HepG2 (cell line): ENCODE data around the gene KMT2B. TPM values are rescaled to one million over a fixed set of nuclear protein-coding genes. Genes with fewer than 3 reads are reported as not detected.

Source experiments
- ATAC-seq: fragments of 200-7000 bp; cut with Tn5 transposase; 3 replicates; pipeline ENCODE4 v1.9.1; 2020; ENCODE audit warnings: mild to moderate bottlenecking, moderate library complexity
- BruUV-seq: library from RNA; stranded (reverse); fragments of 400-500 nt; replicated peaks from 2 replicates; lab custom pipeline; 2021; lab: Mats Ljungman, UMichigan
- CTCF ChIA-PET: fragments of 300-600 bp; formaldehyde crosslinking; extraction: SDS; loops from one replicate; lab custom pipeline; 2021; ENCODE audit warnings: low total read pairs, inconsistent platforms, low intra/inter-chr PET ratio; lab: Yijun Ruan, JAX
- POLR2A ChIA-PET: fragments of 350-600 bp; sonication (Branson Sonifier 250); formaldehyde crosslinking; loops from one replicate; lab custom pipeline; 2020; ENCODE audit warnings: antibody characterized with exemption, inconsistent platforms; lab: Yijun Ruan, JAX
- DNase-seq: peaks from one replicate; pipeline ENCODE4 v3.0.0-alpha.2; 2015; ENCODE audit warnings: low spot score
- FAIRE-seq: peaks from 3 replicates; lab custom pipeline; 2011; peaks lifted over from hg19 to GRCh38; lab: Jason Lieb, UNC
- H2AFZ ChIP-seq: one replicate; pipeline ENCODE4 v1.6.1; 2011; ENCODE audit warnings: low read length, inconsistent platforms
- H3K27ac ChIP-seq: fragments of 300-600 bp; 3 replicates; pipeline ENCODE4 v1.8.0; 2011; ENCODE audit warnings: mixed run types, mild to moderate bottlenecking, mixed read lengths, low read length, inconsistent platforms; ENCODE audit not compliant: insufficient read depth; ENCODE audit errors: extremely low read length
- H3K27me3 ChIP-seq, 2 experiments: fragments of 200-600 bp in 1 of 2; 2 replicates in 1 of 2; 3 replicates in 1 of 2; pipeline versions ENCODE4 v1.6.0 to v1.8.0; 2011; ENCODE audit warnings: low read length in 2 of 2, mild to moderate bottlenecking in 2 of 2, moderate library complexity in 2 of 2, inconsistent platforms in 1 of 2; ENCODE audit not compliant: insufficient read depth in 2 of 2, control insufficient read depth in 1 of 2
- H3K36me3 ChIP-seq, 2 experiments: fragments of 200-600 bp in 1 of 2; replicated peaks in 1 of 2; 2 replicates in 1 of 2; 3 replicates in 1 of 2; pipeline versions ENCODE4 v1.5.1 to v1.8.0; 2011; ENCODE audit warnings: low read length in 2 of 2, inconsistent platforms in 1 of 2; ENCODE audit not compliant: insufficient read depth in 2 of 2, control insufficient read depth in 1 of 2
- H3K4me1 ChIP-seq: 2 replicates; pipeline ENCODE4 v1.5.1; 2012; ENCODE audit warnings: low read length, inconsistent platforms; ENCODE audit not compliant: insufficient read depth
- H3K4me2 ChIP-seq: 2 replicates; pipeline ENCODE4 v1.6.0; 2011; ENCODE audit warnings: low read depth, low read length, inconsistent platforms
- H3K4me3 ChIP-seq, 3 experiments: fragments of 200-600 bp in 1 of 3; sonication (generic), shearing (Covaris generic) in 1 of 3; replicated peaks in 1 of 3; 2 replicates each; pipeline ENCODE4 v1.5.1; 2011 to 2016; ENCODE audit warnings: low read length in 3 of 3, inconsistent platforms in 2 of 3, low read depth in 2 of 3, mild to moderate bottlenecking in 2 of 3, control low read depth in 1 of 3, mixed read lengths in 1 of 3; ENCODE audit not compliant: insufficient read depth in 1 of 3
- H3K79me2 ChIP-seq: one replicate; pipeline ENCODE4 v1.6.1; 2011; ENCODE audit warnings: low read length, inconsistent platforms; ENCODE audit not compliant: insufficient read depth
- H3K9ac ChIP-seq: 2 replicates; pipeline ENCODE4 v1.6.0; 2011; ENCODE audit warnings: mild to moderate bottlenecking, low read depth, low read length, inconsistent platforms; ENCODE audit not compliant: insufficient read depth
- H3K9me3 ChIP-seq: 2 replicates; pipeline ENCODE4 v1.5.1; 2012; ENCODE audit warnings: mild to moderate bottlenecking, low read length
- H4K20me1 ChIP-seq: 2 replicates; pipeline ENCODE4 v1.6.0; 2011; ENCODE audit warnings: inconsistent platforms, mild to moderate bottlenecking, low read length, moderate library complexity; ENCODE audit not compliant: insufficient read depth
- CEBPG ChIP-seq: IDR thresholded peaks from 2 replicates; pipeline ENCODE4 v1.6.1; 2016
- MAFF ChIP-seq: IDR thresholded peaks from 2 replicates; pipeline ENCODE4 v1.6.1; 2011; ENCODE audit warnings: low read depth, low read length, improper control_type of control experiment
- NFE2L2 ChIP-seq: fragments of 150-350 bp; IDR thresholded peaks from 2 replicates; pipeline ENCODE4 v1.6.1; 2014; ENCODE audit warnings: low read length
- ZBTB38 ChIP-seq: sonication (generic); formaldehyde crosslinking; IDR thresholded peaks from 2 replicates; pipeline ENCODE4 v1.5.1; 2020; ENCODE audit warnings: mild to moderate bottlenecking, missing genetic modification reagents
- ZNF564 ChIP-seq: sonication (generic); formaldehyde crosslinking; IDR thresholded peaks from 2 replicates; pipeline ENCODE4 v1.8.1; 2023; ENCODE audit warnings: mild to moderate bottlenecking, missing genetic modification reagents
- ZNF644 ChIP-seq: IDR thresholded peaks from 2 replicates; pipeline ENCODE4 v1.6.1; 2016; ENCODE audit warnings: low read depth
- WGBS: methylation state at CpG from one replicate; pipeline ENCODE4 v1.1.6; 2017; ENCODE audit warnings: low lambda C conversion rate; 5-methylcytosine and 5-hydroxymethylcytosine counted together
- in situ Hi-C: cut with HindIII; loops from 2 replicates; pipeline ENCODE4 v1.10.0; 2017; ENCODE audit warnings: low pct_unique_long_range_greater_than_20kb; ENCODE audit not compliant: extremely low pct_ligation_motif_present
- intact Hi-C: fragments of 100-400 bp; cut with micrococcal nuclease; formaldehyde crosslinking; loops from one replicate; pipeline ENCODE4 v1.10.0; 2022; ENCODE audit not compliant: unreplicated experiment
- polyA plus RNA-seq, 8 experiments: library from polyadenylated mRNA; depleted of rRNA in 3 of 8; stranded (reverse) in 7 of 8; unstranded in 1 of 8; fragments of >200 nt; fragmentation: Illumina TruSeq in 4 of 8; extraction: Trizol in 4 of 8; gene quantifications; 2 replicates each; pipeline versions ENCODE4 v1.2.1 to v1.2.3, GENCODE V29; 2011 to 2016; ENCODE audit warnings: low read depth in 4 of 8, missing spikeins in 1 of 8, mixed read lengths in 1 of 8; ENCODE audit not compliant: insufficient read depth in 1 of 8
- total RNA-seq, 5 experiments: library from RNA; depleted of rRNA; stranded (reverse); fragments of >200 nt; fragmentation: Illumina TruSeq; extraction: Trizol; gene quantifications; 2 replicates each; pipeline ENCODE4 v1.2.3, GENCODE V29; 2016; ENCODE audit warnings: low read depth in 1 of 5
- TF ChIP-seq, protein P1 (sequence below): sonication (generic); formaldehyde crosslinking; IDR thresholded peaks from 2 replicates; pipeline ENCODE4 v1.8.0; 2022; ENCODE audit warnings: low read depth, missing genetic modification reagents
- TF ChIP-seq, protein P2 (sequence below): sonication (generic); formaldehyde crosslinking; IDR thresholded peaks from 2 replicates; pipeline ENCODE4 v1.4.0; 2020; ENCODE audit warnings: missing genetic modification reagents, borderline replicate concordance
- TF ChIP-seq, protein P3 (sequence below): fragments of 450-650 bp; IDR thresholded peaks from 2 replicates; pipeline ENCODE4 v1.6.1; 2017
- TF ChIP-seq, protein P4 (sequence below): sonication (generic); formaldehyde crosslinking; IDR thresholded peaks from 2 replicates; pipeline ENCODE4 v1.4.0; 2020; ENCODE audit warnings: missing genetic modification reagents

Gene KMT2B
- total and polyA plus RNA-seq, 2 of the 13 experiments (the other 11 are each of a cell fraction or from before 2014, with no cell fraction given): 6.2 to 16.9 TPM

DNA sequence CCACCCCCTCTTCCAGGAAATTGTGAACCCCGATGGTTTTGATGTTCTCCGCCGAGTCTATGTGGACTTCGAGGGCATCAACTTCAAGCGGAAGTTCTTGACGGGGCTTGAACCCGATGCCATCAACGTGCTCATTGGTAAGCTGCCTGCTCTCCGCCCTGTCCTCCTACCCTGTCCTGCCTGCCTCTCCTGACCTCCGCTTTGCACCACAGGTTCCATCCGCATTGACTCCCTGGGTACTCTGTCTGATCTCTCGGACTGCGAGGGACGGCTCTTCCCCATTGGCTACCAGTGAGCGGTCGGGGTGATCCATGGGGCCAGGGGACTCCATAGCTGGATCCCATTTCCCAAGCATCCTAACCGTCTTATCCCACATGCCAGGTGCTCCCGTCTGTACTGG, 12.5 kb downstream of the KMT2B start:
- no peaks in the 10 kb centered on the region for H4K20me1 ChIP-seq
- no peak for FAIRE-seq
- TF ChIP-seq, protein P1, sequence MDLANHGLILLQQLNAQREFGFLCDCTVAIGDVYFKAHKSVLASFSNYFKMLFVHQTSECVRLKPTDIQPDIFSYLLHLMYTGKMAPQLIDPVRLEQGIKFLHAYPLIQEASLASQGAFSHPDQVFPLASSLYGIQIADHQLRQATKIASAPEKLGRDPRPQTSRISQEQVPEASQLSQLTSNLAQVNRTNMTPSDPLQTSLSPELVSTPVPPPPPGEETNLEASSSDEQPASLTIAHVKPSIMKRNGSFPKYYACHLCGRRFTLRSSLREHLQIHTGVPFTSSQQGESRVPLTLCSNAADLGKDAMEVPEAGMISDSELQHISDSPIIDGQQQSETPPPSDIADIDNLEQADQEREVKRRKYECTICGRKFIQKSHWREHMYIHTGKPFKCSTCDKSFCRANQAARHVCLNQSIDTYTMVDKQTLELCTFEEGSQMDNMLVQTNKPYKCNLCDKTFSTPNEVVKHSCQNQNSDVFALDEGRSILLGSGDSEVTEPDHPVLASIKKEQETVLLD (CRISPR knock-in tag): no peak
- TF ChIP-seq MAFF (no peak), ZNF564 (CRISPR knock-in tag) (no peak), ZNF644 (CRISPR knock-in tag) (no peak), ZBTB38 (CRISPR knock-in tag) (no peak), NFE2L2 (no peak), CEBPG (no peak)
- TF ChIP-seq, protein P2, sequence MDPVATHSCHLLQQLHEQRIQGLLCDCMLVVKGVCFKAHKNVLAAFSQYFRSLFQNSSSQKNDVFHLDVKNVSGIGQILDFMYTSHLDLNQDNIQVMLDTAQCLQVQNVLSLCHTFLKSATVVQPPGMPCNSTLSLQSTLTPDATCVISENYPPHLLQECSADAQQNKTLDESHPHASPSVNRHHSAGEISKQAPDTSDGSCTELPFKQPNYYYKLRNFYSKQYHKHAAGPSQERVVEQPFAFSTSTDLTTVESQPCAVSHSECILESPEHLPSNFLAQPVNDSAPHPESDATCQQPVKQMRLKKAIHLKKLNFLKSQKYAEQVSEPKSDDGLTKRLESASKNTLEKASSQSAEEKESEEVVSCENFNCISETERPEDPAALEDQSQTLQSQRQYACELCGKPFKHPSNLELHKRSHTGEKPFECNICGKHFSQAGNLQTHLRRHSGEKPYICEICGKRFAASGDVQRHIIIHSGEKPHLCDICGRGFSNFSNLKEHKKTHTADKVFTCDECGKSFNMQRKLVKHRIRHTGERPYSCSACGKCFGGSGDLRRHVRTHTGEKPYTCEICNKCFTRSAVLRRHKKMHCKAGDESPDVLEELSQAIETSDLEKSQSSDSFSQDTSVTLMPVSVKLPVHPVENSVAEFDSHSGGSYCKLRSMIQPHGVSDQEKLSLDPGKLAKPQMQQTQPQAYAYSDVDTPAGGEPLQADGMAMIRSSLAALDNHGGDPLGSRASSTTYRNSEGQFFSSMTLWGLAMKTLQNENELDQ: no peak
- TF ChIP-seq, protein P3, sequence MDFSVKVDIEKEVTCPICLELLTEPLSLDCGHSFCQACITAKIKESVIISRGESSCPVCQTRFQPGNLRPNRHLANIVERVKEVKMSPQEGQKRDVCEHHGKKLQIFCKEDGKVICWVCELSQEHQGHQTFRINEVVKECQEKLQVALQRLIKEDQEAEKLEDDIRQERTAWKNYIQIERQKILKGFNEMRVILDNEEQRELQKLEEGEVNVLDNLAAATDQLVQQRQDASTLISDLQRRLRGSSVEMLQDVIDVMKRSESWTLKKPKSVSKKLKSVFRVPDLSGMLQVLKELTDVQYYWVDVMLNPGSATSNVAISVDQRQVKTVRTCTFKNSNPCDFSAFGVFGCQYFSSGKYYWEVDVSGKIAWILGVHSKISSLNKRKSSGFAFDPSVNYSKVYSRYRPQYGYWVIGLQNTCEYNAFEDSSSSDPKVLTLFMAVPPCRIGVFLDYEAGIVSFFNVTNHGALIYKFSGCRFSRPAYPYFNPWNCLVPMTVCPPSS: no peak
- TF ChIP-seq, protein P4, sequence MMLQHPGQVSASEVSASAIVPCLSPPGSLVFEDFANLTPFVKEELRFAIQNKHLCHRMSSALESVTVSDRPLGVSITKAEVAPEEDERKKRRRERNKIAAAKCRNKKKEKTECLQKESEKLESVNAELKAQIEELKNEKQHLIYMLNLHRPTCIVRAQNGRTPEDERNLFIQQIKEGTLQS (CRISPR knock-in tag): no peak
- ChIA-PET CTCF (no interaction called here), POLR2A (interaction anchor here (1.0 to 3.6 kb wide), 2 partner anchors 10 to 11 kb away, joined by 3 to 11 read pairs; no protein-coding TSS in a partner anchor)
- H3K27ac ChIP-seq: no peak overlapping the region
- no peak overlapping the region for H3K4me3 ChIP-seq
- DNase-seq: no peak
- 95% methylated on average over 18 of the region's 18 CpGs for WGBS
- no peak overlapping the region for H3K4me2 ChIP-seq
- H3K9ac ChIP-seq: no peak overlapping the region
- H3K27me3 ChIP-seq: no peaks in the 10 kb centered on the region
- no peaks in the 10 kb centered on the region for H3K79me2 ChIP-seq
- in situ Hi-C loops (no loop called here), intact Hi-C loops (no loop called here)
- ATAC-seq: no peak
- no peaks in the 10 kb centered on the region for H3K9me3 ChIP-seq
- H3K36me3 ChIP-seq: peaks cover 58 to 94% of the 10 kb centered on the region in 2 experiments; a peak in 4 of 5 replicates
- H2AFZ ChIP-seq: no peak overlapping the region
- H3K4me1 ChIP-seq: no peaks in the 10 kb centered on the region
- no TSS peak for BruUV-seq
